Activated T-cell treated with anti-CD3 and anti-CD28 coated beads for 4 hours (primary cell): ENCODE data around the gene ZCWPW1.

Experiments
- DNase-seq: peaks from one replicate; pipeline ENCODE4 v3.0.0-alpha.2; 2020

Gene ZCWPW1, protein sequence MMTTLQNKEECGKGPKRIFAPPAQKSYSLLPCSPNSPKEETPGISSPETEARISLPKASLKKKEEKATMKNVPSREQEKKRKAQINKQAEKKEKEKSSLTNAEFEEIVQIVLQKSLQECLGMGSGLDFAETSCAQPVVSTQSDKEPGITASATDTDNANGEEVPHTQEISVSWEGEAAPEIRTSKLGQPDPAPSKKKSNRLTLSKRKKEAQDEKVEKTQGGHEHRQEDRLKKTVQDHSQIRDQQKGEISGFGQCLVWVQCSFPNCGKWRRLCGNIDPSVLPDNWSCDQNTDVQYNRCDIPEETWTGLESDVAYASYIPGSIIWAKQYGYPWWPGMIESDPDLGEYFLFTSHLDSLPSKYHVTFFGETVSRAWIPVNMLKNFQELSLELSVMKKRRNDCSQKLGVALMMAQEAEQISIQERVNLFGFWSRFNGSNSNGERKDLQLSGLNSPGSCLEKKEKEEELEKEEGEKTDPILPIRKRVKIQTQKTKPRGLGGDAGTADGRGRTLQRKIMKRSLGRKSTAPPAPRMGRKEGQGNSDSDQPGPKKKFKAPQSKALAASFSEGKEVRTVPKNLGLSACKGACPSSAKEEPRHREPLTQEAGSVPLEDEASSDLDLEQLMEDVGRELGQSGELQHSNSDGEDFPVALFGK

DNA sequence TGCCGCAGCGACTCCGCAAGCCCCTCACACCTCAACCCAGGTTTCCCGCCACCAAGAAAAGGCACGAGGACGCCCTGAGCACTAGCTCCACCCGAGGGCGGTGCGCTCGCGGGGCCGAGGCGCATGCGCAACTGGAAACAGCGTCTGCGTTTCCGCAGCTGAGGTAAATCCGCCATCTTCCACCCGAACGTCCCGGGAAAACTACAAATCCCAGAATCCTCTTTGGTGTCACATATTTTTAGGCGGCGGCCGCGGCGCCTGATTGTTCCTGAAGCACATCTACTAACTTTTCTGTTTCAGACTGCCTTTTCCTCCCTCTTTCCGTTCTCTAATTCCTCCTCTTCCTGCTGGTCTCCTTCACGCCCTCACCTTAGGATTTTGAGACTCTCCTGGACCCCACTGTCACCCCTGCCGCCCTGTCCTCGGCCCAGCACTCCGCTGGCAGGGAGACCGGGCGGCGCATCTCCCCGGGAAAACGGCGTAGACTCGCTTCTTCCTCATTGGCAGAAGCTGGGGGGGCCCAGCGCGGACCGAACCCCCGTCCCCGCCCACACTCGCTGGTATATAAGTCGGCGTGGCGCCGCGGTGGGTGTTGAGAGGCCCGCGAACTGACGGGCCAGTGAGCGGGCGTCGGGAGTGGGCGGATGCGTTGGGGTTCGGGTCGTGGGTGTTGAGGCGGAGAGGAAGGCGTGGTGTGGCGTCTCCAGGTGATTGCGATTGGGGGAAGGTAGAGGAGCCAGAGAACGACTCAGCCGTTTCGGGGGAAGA lies at the start of gene ZCWPW1:
Gene ZCWPW1, minus strand, starts transcription at position 505 of the 768 bp plus-strand sequence. CDS start 8,054 bp downstream, outside the sequence.
- peak; percentile 97 for DNase-seq

DNA sequence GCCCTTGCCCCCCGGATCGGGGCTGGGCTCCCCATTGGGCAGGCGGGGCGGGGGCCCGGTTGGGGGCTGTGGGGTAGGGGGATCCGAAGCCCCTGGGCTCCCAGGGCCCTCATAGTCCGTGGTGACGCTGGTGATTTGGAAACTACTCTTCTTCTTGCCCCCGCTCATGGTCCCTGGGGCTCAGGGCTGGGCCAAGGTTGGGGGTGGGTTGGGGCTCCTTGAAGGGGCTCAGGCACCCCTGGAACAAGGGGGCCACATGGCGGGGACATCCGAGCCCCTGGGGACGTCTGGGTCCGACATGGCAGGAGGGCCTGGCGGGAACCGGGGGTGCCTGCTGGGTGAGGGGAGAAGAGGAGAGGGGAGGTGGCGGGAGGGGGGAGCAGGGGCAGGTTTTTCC lies 49.4 kb upstream of the ZCWPW1 start:
- no peak for DNase-seq

DNA sequence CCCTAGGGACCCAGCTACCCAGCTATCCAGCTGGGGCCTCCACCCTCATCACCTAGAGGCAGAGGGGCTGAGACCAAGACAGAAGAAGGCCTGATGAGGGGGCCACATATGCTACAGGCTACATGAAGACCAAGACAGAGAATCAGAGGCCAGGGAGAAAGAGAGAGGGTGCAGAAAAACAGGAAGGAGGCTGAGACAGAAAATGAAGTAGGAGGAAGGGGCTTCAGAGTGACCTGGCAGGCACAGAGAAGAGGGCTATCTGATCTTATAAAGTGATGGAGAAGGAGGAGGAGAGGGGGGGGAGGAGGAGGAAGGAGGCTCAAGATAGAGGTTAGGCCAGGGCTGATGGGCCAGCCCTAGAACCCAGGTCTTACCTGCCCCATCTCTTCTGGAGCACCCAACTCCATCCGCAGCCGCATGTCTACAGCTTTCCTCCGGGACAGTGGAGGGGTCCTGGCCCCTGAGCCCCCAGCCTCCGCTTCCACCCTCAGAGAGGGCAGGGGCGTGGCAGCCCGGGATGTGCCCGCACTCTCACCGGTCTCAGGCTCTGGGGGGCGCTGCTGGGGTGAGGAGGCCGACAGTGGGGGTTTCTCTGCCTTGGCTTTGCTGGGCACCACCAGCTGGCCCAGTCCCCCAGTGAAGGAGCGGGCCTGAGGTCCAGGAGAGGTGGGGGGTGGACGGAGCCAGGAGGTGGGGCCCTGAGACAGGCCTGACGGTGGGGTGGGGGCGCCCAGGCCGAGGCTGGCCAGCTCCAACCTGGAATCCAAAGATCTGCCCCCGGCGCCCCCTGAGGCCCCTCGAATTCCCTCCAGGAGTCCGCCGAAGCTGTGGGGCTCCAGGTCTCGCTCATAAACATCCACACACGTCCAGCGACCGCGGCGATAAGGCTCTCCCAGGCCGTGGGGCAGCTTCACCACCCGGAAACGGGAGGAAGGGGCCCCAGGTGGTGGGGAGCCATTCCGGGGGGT lies 48.7 kb upstream of the ZCWPW1 start:
- DNase-seq: no peak

DNA sequence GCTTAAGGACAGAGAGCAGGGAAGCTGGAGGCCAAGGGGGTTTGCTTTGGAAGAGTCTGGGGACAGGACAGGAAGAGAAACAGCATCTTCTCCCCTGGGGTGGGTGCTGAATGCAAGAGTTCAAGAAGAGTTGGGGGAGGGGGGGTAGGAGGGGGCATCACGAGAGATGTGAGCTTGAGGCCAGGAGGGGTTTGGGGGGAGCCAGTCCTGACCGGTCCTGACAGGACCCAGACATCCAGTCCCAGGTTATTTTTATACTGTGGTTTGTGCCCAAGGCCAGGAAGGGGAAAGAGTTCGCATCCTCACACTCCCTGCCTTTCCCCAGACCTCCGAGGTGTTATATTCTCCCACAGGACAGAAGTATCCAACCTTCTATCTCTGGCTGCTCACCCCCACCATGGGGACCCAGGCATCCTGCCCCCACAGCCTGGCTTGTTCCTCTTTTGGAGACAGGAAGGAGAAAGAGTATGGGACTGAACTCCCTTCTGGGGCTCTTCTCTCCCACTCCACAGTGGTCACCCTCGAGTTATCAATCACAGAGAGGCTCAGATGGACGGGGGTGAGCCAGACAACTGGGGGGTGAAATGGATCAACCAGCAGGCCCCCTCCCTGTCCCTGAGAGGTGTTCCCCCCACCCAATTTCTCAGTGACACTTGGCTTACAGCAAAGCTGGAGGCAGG lies 47.7 kb upstream of the ZCWPW1 start:
- DNase-seq: no peak

DNA sequence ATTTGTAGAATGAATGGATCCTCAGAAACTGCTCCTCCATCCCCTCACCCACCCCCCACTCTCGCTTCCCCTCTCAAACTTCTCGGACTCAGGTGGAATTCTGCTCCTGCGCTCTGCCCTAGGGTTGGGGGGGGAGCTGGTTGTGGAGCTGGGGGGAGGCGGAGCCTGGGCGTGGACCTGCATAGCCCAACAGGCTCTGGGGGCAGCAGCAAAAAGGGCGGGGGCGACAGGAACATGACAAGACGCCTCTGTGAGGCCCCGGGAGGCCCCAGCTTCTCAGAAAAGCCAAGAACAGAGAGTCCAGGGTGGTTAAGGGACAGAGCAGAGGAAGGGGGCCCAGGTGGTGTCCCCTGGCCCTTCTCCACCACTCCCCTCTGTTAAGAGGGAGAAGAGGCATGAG lies 47.0 kb upstream of the ZCWPW1 start:
- DNase-seq: no peak

DNA sequence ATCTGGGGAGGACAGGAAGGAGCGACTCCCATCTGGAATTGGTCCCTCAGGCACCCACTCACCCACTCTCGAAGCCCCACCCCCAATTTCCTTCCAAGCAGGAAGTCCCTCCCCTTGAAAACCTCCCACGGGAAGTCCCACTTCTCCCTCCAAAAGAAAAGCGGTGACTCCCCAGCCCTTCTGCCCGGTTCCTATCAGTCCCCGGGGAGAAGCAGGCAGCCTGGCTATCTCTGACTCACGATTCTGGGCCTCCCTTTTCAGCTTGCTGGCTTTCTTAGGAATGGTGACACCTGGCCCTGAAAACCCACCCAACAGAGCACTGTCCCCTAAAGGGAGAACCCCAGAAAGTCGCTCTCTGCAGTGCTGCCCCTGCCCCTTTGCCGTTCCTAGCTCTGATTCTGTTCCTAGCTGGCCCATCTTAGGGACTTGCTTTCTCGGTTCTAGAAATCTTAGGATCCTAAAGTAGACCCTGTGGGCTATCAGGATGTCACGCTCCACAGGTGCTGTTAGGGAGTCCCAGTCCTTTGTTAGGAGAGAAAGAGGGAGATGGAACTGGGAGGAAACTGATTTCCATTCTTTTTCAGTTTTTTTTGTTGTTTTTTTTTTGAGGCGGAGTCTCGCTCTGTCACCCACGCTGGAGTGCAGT lies 44.5 kb upstream of the ZCWPW1 start:
- no peak for DNase-seq

DNA sequence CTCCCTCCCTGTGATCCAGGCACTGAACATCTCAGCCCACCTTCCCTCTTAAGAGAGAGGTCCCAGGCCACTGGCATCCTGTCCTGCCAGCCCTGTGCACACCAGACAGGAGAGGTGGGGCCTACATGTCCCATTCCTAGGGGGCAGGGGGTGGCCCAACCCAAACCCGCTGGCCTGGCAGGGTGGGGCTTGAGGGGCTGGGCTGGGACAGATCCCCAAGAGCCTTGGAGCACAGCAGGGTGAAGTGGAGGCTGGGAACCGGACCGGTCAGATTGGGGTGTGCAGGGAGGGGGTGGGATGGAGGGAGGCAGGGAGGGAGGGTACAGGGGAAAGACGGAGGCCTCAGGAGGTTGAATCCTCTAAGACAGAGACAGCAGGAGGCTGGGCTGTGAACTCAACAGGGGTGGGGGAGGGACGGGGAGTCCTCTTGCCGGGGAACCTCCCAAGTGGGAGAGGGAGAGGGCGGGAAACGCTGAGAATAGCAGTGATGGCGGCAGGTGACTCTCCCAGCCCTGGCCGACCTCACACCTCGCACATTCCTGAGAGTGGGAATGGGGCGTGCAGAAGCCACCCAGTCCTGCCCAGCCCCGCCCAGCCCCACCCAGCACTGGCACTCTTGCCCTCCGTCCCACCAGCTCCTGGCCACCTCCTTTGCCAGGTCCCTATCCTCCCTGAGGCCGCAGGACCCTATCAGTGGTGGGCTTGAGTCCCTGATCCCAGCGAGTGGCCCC lies 43.8 kb upstream of the ZCWPW1 start:
- DNase-seq: no peak

DNA sequence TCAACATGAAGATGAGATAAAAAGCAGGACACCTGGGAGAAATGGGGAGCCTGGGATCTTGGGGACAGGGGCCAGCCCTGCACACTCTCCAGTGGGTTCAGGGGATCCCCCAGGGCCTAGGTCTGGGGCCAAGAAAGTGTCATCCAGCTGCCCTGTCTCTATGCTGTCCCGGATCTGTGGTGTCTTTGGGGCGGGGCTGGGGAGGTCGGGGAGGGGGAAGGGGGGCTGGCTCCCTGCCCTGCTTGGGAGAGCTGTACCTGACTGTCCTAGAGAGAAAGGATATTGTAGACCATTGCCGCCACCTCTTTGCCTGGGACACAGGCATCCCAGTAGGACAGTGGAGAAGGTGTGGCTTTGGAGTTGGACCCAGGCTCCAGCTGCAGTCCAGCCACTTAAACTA lies 42.5 kb upstream of the ZCWPW1 start:
- DNase-seq: no peak

DNA sequence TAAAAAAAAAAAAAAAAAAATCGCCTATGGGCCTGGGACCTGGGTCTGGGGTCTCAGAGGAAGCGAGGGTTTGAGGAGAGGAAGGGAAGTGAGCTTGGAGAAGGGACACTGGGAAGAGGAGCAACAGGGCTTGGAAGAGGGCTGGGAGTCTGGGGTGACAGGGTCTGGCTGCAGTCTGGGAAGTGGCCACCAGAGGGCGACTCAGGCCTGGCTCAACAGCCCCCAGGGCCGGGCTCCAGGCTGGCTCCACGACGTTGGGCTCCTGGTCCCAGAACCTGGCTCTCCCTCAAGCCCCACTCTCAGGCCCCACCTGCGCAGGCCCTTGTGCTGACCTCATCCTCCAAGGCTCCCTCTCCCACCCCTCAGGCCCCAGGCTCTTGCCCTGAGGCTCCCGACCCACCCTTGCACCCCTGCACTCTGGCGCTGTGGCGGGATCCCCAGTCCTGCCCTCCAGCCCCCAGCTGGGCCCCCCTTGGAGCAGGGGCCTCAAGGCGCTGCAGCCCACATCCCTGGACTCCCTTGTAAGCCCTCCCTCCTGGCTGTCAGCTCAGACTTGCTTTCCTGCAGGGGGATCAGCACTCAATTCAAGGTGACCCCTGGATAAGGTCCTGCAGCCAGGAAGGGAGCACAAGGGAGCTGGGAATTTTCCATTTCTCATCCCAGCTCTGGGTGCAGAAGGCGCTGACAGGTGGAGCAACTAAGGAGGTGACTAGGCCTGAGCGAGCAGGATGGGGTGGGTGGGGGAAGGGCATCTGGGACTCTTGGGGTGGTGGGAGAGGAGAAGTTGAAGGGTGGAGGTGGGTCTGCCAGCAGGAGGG lies 40.9 kb upstream of the ZCWPW1 start:
- peak; percentile 79 for DNase-seq

DNA sequence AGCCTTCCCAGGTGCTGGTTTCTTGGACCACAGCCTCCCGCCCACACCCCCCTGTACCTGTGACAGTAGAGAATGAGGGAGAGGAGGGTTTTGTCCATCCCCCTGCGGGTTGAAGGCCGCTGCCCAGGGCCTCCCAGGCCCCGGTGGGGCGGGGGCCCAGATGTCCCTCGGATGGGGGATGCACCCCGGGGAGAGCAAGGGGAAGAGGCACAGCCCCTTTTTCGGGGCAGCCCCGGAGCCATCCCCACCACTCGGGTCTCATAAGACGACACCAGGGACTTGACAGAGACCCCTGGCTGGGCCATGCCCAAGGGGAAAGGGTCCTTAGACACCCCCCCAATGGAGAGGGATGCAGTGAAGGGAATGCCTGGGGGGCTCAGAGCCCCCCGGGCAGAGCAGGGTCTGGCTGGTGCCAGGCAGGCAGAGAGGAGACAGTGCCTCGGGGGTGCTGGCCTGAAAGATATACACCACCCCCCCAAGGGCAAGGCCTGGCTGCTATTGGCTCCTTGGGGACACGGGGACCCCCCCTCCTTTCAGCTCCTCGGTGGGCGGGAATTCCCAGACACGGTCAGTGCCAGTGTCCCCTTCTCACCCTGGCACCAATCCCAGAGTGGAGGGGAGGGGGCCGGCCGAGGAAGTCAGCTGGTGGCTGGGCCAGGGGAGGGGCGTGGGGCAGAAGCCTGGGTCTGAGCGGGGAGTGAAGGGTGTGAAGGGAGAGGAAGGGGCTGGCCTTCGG lies 39.3 kb upstream of the ZCWPW1 start:
- no peak for DNase-seq

DNA sequence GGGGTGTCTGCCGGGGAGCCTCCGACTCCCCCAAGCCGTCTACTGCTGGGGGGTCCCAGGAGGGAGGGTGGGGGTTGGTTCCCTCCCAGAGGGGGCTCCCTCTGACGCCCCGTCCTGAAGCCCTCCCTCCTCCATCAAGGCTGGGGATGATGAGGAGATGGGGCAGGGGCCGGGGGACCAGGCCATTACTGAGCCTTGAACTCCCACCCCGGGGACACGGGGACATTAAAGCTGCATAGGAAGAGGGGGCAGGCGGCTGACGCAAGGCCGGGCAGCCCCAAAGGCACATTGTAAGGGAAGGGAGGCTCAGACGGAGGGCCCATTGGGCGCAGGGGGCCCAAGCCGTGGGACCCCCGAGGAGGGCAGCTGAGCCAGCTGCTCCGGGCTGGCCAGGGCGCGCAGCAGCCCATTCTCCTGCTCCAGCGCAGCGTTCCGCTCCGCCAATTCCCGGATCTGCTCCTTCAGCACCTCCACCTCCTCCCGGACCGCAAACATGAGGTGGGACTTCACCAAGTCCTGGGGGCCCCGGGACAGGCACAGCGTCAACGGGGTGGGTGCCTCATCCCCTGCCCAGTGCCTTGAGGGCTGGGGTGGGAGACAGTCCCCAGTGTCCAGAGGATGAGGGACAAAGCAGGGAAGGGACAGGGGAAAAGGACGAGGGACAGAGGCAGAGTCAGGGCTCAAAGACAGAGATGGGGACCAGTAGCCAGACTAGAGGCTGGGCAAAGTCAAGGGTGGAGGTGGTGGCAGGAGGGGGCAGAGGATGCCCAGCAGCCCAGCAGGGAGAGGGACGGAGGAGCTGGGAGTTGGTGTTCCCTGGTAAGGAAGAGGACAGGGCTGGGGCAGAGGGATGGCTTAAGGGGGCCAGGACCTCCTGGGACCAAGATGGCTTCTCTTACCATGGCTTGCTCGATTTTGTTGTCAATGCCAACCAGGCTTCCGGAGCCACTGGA lies 38.4 kb upstream of the ZCWPW1 start:
- no peak for DNase-seq

DNA sequence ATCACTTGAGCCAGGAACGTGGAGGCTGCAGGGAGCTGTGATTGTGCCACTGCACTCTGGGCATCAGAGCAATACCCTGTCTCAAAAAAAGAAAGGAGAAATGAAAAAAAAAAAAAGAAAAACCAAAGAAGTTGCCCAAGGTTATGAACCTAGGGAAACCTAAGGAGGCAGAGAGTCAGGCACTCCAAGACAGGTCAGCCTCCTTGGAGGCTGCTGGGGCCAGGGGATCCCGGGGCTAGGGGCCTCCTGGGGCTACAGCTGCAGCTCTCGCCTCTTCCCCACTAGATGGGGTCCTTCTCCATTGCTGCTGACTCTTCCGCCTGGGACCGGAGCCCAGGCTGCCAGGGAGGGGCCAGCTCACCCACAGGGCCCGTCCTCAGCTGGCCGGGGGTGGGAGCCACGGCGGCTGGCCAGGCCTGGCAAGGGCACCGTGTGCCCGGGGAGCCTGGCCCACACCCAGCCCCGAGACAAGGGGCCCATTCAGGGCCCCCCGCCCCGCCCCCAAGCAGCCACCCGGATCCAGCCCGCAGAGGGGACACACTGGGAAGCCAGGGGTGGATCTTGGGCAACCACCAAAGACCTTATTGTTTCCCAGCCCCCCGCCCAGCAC lies 37.3 kb upstream of the ZCWPW1 start:
- no peak for DNase-seq

DNA sequence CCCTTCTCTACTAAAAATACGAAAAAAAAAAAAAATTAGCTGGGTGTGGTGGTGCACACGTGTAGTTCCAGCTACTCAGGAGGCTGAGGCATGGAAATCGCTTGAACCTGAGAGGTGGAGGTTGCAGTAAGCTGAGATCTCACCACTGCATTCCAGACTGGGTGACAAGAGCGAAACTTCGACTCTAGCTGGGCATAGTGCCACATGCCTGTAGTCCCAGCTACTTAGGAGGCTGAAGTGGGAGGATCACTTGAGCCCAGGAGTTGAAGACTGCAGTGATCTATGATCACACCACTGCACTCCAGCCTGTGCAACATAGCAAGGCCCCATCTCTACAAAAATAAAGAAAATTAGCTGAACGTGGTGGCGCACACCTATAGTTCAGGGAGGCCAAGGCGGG lies 36.8 kb upstream of the ZCWPW1 start:
- DNase-seq: no peak

DNA sequence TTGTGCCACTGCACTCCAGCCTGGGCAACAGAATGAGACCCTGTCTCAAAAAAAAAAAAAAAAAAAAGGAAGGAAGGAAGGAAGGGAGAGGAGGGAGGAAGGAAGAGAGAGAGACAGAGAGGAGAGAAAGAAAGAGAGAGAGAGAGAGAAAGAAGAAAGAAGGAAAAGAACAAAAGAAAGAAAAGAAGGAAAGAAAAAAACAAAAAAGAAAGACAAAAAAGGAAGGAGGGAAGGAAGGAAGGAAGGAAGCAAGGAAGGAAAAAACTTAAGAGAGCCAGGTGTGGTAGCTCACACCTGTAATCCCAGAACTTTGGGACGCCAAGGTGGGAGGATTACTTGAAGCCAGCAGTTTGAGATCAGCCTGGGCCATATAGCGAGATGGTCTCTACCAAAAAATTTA lies 36.3 kb upstream of the ZCWPW1 start:
- DNase-seq: no peak

DNA sequence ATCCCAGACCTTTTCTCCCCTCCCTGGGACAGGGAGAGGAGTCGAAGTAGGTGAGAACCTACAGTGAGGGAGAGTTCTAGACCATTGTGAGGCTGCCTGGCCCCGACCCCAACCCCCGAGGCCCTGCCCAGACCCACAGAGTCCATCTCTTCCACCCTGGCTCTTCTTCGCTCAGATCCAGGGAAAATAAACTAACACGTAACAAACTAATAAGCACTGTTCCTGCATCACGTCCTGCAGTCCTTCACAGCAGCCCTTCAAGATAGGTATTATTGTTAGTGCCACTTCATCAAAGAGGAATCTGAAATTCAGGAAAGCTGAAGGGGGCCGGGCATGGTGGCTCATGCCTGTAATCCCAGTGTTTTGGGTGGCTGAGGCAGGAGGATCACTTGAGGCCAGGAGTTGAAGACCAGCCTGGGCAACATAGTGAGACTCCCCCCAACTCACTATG lies 35.7 kb upstream of the ZCWPW1 start, which contains the start of gene SPACDR:
Gene SPACDR, minus strand, starts transcription at position 51 of the 451 bp plus-strand sequence. CDS start 235 bp downstream, outside the sequence.
- DNase-seq: no peak

DNA sequence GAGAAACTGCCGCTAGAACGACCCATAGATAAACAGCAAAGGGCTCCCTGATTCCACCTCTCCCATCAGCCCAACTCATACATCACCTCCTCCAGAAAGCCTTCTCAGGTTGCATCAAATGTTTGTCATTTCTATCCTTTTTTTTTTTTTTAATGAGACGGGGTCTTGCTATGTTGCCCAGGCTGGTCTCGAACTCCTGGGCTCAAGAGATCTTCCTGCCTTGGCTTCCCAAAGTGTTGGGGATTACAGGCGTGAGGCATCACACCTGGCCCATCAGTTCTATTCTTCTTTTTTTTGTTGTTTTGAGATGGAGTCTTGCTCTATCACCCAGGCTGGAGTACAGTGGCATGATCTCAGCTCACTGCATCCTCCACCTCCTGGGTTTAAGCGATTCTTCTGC lies 28.5 kb upstream of the ZCWPW1 start:
- no peak for DNase-seq

DNA sequence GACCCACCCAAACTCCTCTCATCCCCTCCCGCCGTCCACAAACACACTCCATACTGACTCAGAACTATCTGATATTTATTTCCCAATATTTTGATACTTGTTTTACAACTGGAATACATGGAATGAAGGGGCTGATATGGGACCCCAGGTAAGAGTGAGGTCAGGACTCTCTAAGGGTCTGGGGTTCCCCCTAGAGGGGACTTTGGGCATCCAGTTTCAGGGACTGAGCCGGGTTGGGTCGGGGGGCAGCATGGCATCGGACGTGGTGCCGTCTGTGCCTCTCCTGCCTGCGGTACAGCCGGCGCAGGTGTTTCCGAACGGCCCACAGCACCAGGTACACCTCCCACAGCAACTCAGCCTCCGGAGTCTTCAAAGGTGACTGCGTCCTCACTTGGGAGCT lies 28.1 kb upstream of the ZCWPW1 start:
- DNase-seq: no peak
